Stomach (tissue), 19 donors: ENCODE measurements around the gene IL1RL2. TPM values are rescaled to one million over a fixed set of nuclear protein-coding genes. Genes with fewer than 3 reads are reported as not detected.

Experiments used
- DNase-seq, 2 donors: peaks; one replicate each; pipeline versions ENCODE4 v3.0.0 to v3.0.0-alpha.2; 2013 to 2019
- H3K27ac ChIP-seq, 5 donors: fragments of 200-600 bp in 4 of 5; sonication (generic) in 4 of 5; one replicate each; pipeline ENCODE4 v1.5.1; 2013 to 2019; ENCODE audit warnings: mild to moderate bottlenecking in 1 of 5, moderate library complexity in 1 of 5
- H3K27me3 ChIP-seq, 3 donors: fragments of 200-600 bp; sonication (generic); one replicate each; pipeline ENCODE4 v1.5.1; 2017 to 2019; ENCODE audit warnings: mixed run types in 1 of 3
- H3K36me3 ChIP-seq, 4 donors: fragments of 200-600 bp; sonication (generic); 1 replicate in 3 of 4; 2 replicates in 1 of 4; pipeline ENCODE4 v1.5.1; 2016 to 2019
- H3K4me1 ChIP-seq, 4 donors: fragments of 200-600 bp; sonication (generic); one replicate each; pipeline ENCODE4 v1.5.1; 2016 to 2019
- H3K4me3 ChIP-seq, 4 donors: fragments of 200-600 bp; sonication (generic) in 3 of 4; one replicate each; pipeline ENCODE4 v1.5.1; 2016 to 2019; ENCODE audit warnings: mild to moderate bottlenecking in 1 of 4
- H3K9me3 ChIP-seq, 4 donors: fragments of 200-600 bp; sonication (generic); one replicate each; pipeline ENCODE4 v1.5.1; 2016 to 2019
- EP300 ChIP-seq: sonication (generic); formaldehyde crosslinking; IDR thresholded peaks from one replicate; pipeline ENCODE4 v1.6.1; 2017; ENCODE audit warnings: antibody characterized with exemption
- POLR2A ChIP-seq, 4 donors: fragments of 450-650 bp; IDR thresholded peaks; one replicate each; pipeline ENCODE4 v1.6.1; 2016; ENCODE audit warnings: antibody characterized with exemption in 4 of 4, control low read depth in 2 of 4, mild to moderate bottlenecking in 1 of 4, moderate library complexity in 1 of 4
- POLR2AphosphoS5 ChIP-seq, 3 donors: sonication (generic); formaldehyde crosslinking; IDR thresholded peaks; one replicate each; pipeline ENCODE4 v1.6.1; 2016; ENCODE audit warnings: antibody characterized with exemption in 3 of 3
- WGBS, 5 donors: extraction: QIAGEN DNeasy Blood & Tissue Kit in 3 of 5; methylation state at CpG; one replicate each; pipeline versions ENCODE4 v1.1.5 to v1.1.7; 2013 to 2018; 5-methylcytosine and 5-hydroxymethylcytosine counted together
- intact Hi-C: fragments of 100-400 bp; cut with DNase I; formaldehyde crosslinking; loops from one replicate; pipeline ENCODE4 v1.15.1; 2023; ENCODE audit warnings: low total_unique reads
- long read RNA-seq, 10 donors: transcript quantifications; one replicate each; lab custom pipeline, GENCODE V29; 2026
- polyA plus RNA-seq, 3 donors: library from polyadenylated mRNA; stranded (reverse); fragments of 200-250 nt; gene quantifications; one replicate each; pipeline ENCODE4 v1.2.3, GENCODE V29; 2013
- total RNA-seq, 5 donors: library from RNA; depleted of rRNA; stranded (reverse); fragments of >200 nt; gene quantifications; one replicate each; pipeline versions ENCODE4 v1.1.0 to v1.2.3, GENCODE V29; 2014 to 2016
- TF ChIP-seq, protein P1 (sequence below), 7 experiments: fragments of 450-650 bp in 4 of 7; fragments of 200-600 bp in 3 of 7; sonication (generic) in 3 of 7; IDR thresholded peaks; one replicate each; pipeline ENCODE4 v1.5.1; 2016 to 2019; ENCODE audit warnings: antibody characterized with exemption in 7 of 7, control low read depth in 2 of 7, mild to moderate bottlenecking in 1 of 7
- donor health status: healthy with polysubstance abuse.
- donor health status: Bipolar disorder and iron deficiency.
- donor health status: healthy.

IL1RL2 gene
- total RNA-seq, result 1 to 10 TPM in 3 of 5 donors, not detected in 2; 2.2 to 4.3 (median 2.9) TPM
- 1 to 10 TPM in 2 of 3 donors, under 1 TPM in 1; 0.61 to 2.6 (median 1.2) TPM for polyA plus RNA-seq
- long read RNA-seq, donor 1, result 0 reads
- long read RNA-seq, donor 2, result 0 reads
- long read RNA-seq, donor 3, result 0 reads
- long read RNA-seq, donor 4, result 0 reads
- long read RNA-seq, donor 5, result 0 reads
- long read RNA-seq, donor 6, result 0 reads
- long read RNA-seq, donor 7, result 0 reads
- long read RNA-seq, donor 8, result 0 reads
- long read RNA-seq, donor 9, result 0 reads
- long read RNA-seq, donor 10, result 0 reads

DNA sequence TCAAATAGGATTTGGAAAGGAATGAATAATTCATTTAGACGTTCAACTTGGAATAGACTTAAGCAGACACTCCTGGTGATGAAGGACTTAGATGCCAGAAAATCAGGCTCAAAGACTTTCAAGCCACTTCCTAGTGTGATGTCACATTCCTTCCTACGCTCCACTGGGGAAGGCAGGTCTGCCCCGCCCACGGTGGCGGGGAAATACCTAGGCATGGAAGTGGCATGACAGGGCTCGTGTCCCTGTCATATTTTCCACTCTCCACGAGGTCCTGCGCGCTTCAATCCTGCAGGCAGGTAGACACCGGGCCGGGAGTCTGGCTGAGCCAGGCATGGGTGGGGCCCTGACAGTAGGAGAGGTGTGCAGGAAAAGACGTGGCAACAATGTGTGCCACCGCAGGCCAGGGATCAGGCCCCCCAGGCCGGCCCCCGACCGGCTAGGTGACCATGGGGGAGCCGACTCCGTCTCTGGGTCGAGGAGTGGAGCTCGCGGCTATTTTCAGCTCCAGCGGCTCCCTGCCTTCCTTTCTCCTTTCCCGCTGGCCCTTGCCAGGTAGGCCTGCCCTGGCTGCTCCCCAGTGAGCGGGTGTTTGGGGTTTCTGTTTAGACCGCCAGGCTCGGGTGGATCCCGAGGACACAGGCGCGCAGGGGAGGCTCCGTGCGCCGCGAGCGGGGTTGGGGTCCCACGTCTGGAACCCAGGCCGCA, at the start of gene IL1RL2:
IL1RL2 (plus strand) TSS at position 233 of the 705 bp plus-strand sequence. CDS start 845 bp downstream, outside the sequence.
- Histone ChIP-seq H3K27ac (peak within 1 kb of the TSS; percentile 34 to 82 (median 62)), H3K4me1 (peaks cover 6 to 26% (median 15%) of the 10 kb centered on the region in 4 donors), H3K9me3 (no peaks in the 10 kb centered on the region), H3K36me3 (no peaks in the 10 kb centered on the region), H3K27me3 (no peaks in the 10 kb centered on the region), H3K4me3 (peak within 1 kb of the TSS; percentile 53 to 56 (median 55))
- peak; percentile 56 to 57 for DNase-seq
- intact Hi-C loops, result loop anchor here (10.0 kb wide), 1 partner anchor 48 kb away; no protein-coding TSS in a partner anchor
- WGBS, 5 donors, result 20 to 48% (median 26%) methylated on average over 18 to 36 of the region's 36 CpGs
- TF ChIP-seq, protein P1, sequence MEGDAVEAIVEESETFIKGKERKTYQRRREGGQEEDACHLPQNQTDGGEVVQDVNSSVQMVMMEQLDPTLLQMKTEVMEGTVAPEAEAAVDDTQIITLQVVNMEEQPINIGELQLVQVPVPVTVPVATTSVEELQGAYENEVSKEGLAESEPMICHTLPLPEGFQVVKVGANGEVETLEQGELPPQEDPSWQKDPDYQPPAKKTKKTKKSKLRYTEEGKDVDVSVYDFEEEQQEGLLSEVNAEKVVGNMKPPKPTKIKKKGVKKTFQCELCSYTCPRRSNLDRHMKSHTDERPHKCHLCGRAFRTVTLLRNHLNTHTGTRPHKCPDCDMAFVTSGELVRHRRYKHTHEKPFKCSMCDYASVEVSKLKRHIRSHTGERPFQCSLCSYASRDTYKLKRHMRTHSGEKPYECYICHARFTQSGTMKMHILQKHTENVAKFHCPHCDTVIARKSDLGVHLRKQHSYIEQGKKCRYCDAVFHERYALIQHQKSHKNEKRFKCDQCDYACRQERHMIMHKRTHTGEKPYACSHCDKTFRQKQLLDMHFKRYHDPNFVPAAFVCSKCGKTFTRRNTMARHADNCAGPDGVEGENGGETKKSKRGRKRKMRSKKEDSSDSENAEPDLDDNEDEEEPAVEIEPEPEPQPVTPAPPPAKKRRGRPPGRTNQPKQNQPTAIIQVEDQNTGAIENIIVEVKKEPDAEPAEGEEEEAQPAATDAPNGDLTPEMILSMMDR (IDR thresholded peaks at IDR 0.05), result no peak
- TF ChIP-seq POLR2AphosphoS5 (IDR thresholded peaks at IDR 0.05), result peak in 1 of 3 donors; percentile 36

DNA sequence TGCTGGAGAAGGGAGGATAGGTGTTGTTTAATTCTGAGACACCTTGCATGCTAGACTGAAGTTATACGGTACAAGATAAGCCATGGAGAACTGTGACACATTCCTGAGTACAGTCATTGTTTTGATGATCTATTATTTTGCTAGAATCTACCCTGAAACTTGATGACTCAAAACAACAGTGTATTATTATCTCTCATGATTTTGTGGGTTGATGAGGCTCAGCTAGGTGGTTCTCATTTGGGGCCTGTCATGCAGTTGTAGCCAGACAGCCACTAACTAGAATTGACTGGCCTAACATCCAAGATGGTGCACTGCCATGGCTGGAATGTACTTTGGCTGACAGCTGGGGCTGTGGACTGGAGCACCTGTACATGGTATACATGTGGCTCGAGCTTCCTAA, 49.7 kb upstream of the IL1RL2 start:
- TF ChIP-seq POLR2AphosphoS5 (IDR thresholded peaks at IDR 0.05) (no peak), POLR2A (IDR thresholded peaks at IDR 0.05) (no peak), EP300 (no peak)
- TF ChIP-seq, protein P1 (IDR thresholded peaks at IDR 0.05), result no peak
- intact Hi-C loops, result no loop called here
- no peak overlapping the region for H3K27ac ChIP-seq

DNA sequence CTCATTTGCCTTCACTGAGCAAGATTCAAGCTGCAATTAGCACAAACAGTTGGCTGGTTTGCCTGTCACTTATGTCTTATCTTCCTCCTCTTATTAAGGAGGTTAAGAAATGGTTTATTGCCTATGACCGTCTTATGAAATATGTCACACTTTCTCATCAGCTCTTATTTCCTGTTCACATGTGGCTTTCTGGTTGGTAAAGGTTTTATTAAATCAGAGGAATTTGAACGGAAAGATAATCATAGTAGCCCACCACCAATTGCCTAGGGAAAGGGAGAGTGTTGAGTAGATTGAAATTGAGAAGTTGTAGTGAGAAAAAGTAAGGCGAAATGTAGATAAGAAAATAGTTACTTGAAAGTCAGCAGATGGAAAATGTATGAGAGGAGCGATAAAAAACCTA, 48.5 kb upstream of the IL1RL2 start:
- TF ChIP-seq, protein P1 (IDR thresholded peaks at IDR 0.05), result no peak
- TF ChIP-seq POLR2A (IDR thresholded peaks at IDR 0.05) (no peak), POLR2AphosphoS5 (IDR thresholded peaks at IDR 0.05) (no peak), EP300 (no peak)
- H3K36me3 ChIP-seq, result no peaks in the 10 kb centered on the region
- DNase-seq, result no peak
- 79 to 88% (median 82%) methylated on average over 4 of the region's 4 CpGs for WGBS, 5 donors
- H3K4me1 ChIP-seq, result peaks cover 0 to 13% (median 9%) of the 10 kb centered on the region in 4 donors
- no peak overlapping the region for H3K27ac ChIP-seq
- no peak overlapping the region for H3K4me3 ChIP-seq
- no peaks in the 10 kb centered on the region for H3K9me3 ChIP-seq
- H3K27me3 ChIP-seq, result no peaks in the 10 kb centered on the region
- intact Hi-C loops, result no loop called here

More for the DNA sequence above, 49.7 kb upstream of the IL1RL2 start:
- no peak for DNase-seq
- no peak overlapping the region for H3K4me3 ChIP-seq
- H3K9me3 ChIP-seq, result no peaks in the 10 kb centered on the region
- 84 to 95% (median 90%) methylated on average over 2 of the region's 2 CpGs for whole genome bisulfite sequencing, 5 donors
- H3K27me3 ChIP-seq, result no peaks in the 10 kb centered on the region
- H3K36me3 ChIP-seq, result no peaks in the 10 kb centered on the region
- peaks cover 0 to 13% (median 8%) of the 10 kb centered on the region in 4 donors for H3K4me1 ChIP-seq

DNA sequence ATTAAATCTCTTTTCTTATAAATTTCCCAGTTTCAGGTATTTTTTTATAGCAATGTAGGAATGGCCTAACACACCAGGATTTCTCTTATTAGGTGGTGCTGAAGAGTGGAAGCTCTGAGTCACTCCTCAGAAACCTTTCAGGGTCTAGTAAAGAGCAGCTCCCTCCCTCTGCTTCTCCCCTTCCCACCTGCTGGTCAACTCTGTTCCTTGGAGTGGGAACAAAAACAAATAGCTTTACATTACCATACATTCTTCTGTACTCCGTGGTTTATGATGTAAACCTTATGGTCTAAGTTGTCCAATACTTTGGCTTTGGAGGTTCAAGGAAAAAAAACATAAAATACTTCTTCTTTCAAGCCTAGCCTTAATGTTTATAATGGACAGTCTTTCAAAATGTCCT, 47.0 kb upstream of the IL1RL2 start:
- peaks cover 3 to 26% (median 12%) of the 10 kb centered on the region in 4 donors for H3K4me1 ChIP-seq
- H3K27ac ChIP-seq, result peak overlapping the region in 1 of 5 donors; percentile 93
- TF ChIP-seq POLR2A (IDR thresholded peaks at IDR 0.05), result no peak
- TF ChIP-seq POLR2AphosphoS5 (IDR thresholded peaks at IDR 0.05), result no peak
- TF ChIP-seq EP300, result no peak
- TF ChIP-seq, protein P1 (IDR thresholded peaks at IDR 0.05), result no peak
- no peaks in the 10 kb centered on the region for H3K27me3 ChIP-seq
- 52 to 81% (median 60%) methylated on average over 1 of the region's 1 CpG for WGBS, 5 donors
- H3K9me3 ChIP-seq, result peaks cover 0 to 3% (median 0%) of the 10 kb centered on the region in 4 donors
- H3K4me3 ChIP-seq, result no peak overlapping the region
- DNase-seq, result no peak
- intact Hi-C loops, result no loop called here
- peaks cover 0 to 2% (median 0%) of the 10 kb centered on the region in 4 donors for H3K36me3 ChIP-seq
